ENCODE results near the gene PPP6R1.

PPP6R1 gene

DNA sequence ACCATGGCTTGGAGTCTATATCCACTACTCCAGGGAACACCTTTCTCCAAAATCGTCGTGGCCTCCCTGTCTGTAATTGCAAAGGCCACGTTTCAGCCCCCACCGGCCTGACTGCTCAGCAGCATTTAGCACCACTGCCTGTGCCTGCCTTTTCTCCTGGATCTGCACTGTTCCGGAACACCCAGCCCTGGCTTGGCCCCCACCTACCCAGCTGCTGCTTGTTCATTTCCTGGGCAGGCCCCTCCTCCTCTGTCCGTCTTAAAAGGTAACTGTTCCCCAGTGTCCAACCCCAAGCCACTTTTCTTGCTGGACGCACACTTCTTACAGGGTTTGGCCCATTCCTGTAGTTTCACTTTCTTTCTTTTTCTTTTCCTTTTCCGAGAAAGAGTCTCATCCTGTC is 70.2 kb downstream of the PPP6R1 start:
- H3K27ac ChIP-seq (ENCODE audit: low read length): no peak overlapping the region
- H3K27me3 ChIP-seq (ENCODE audit: low read depth, low read length): no peaks in the 10 kb centered on the region
- no peak overlapping the region for H3K4me3 ChIP-seq (ENCODE audit: low read depth in 1 of 2, low read length in 2 of 2)
- no peaks in the 10 kb centered on the region for H3K9me3 ChIP-seq (ENCODE audit: control insufficient read depth in 1 of 2, low read length in 2 of 2)
- no peaks in the 10 kb centered on the region for H3K4me1 ChIP-seq (ENCODE audit: control insufficient read depth in 1 of 2, insufficient read depth in 2 of 2, low read length in 2 of 2)
- no peaks in the 10 kb centered on the region for H3K36me3 ChIP-seq (ENCODE audit: control insufficient read depth in 1 of 2, insufficient read depth in 2 of 2, low read length in 2 of 2)

DNA sequence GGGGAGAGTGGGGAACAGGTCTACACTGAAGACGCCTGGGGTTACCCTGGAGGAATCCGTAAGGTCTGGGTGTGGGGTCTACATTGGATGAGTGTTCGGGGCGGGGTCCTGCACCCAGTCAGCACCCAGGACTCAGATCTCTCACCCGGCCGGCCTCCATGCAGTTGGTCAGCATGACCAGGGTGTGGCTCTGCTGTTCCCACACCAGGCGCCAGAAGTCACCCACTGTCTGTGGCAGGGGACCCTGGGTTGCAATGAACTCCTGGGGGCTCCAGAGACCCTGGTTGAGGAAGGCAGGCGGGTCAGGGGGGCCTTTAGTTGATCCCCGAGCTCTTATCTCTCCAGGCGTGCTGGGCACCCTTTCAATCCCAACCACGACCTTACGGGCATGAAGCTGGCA is 72.7 kb downstream of the PPP6R1 start:
- peaks cover 6% of the 10 kb centered on the region for H3K27me3 ChIP-seq (ENCODE audit: low read depth, low read length)

DNA sequence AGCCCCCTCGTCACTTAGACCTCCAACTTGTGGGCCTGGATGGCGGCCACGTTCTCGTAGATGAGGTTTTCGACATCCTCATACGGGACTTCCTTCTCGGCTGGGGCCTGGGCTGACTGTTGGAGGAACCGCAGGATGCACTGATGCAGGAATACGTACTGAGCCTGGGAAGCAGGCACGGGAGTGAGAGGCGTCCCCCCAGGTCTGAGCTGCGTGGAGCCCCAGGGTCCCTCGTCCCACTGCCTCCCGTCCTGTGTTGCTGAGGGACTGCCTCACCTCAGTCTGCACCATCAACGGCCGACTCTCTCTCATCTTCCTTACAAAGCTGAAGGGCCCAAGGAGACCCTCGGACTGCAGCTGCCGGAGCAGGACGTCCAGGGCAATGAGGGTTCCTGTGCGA is 77.1 kb downstream of the PPP6R1 start:
- peaks cover 43% of the 10 kb centered on the region for H3K27me3 ChIP-seq (ENCODE audit: low read depth, low read length)
- H3K4me1 ChIP-seq (ENCODE audit: control insufficient read depth in 1 of 2, insufficient read depth in 2 of 2, low read length in 2 of 2): peaks cover 3 to 16% of the 10 kb centered on the region in 2 donors
- no peaks in the 10 kb centered on the region for H3K9me3 ChIP-seq (ENCODE audit: control insufficient read depth in 1 of 2, low read length in 2 of 2)
- no peak overlapping the region for H3K27ac ChIP-seq (ENCODE audit: low read length)
- no peak overlapping the region for H3K4me3 ChIP-seq (ENCODE audit: low read depth in 1 of 2, low read length in 2 of 2)
- H3K36me3 ChIP-seq (ENCODE audit: control insufficient read depth in 1 of 2, insufficient read depth in 2 of 2, low read length in 2 of 2): no peaks in the 10 kb centered on the region

More for the DNA sequence above, 72.7 kb downstream of the PPP6R1 start:
- no peak overlapping the region for H3K27ac ChIP-seq (ENCODE audit: low read length)
- H3K4me1 ChIP-seq (ENCODE audit: control insufficient read depth in 1 of 2, insufficient read depth in 2 of 2, low read length in 2 of 2): no peaks in the 10 kb centered on the region
- no peaks in the 10 kb centered on the region for H3K9me3 ChIP-seq (ENCODE audit: control insufficient read depth in 1 of 2, low read length in 2 of 2)
- no peak overlapping the region for H3K4me3 ChIP-seq (ENCODE audit: low read depth in 1 of 2, low read length in 2 of 2)
- H3K36me3 ChIP-seq (ENCODE audit: control insufficient read depth in 1 of 2, insufficient read depth in 2 of 2, low read length in 2 of 2): no peaks in the 10 kb centered on the region
